Activated CD8-positive, alpha-beta T cell treated with anti-CD3 and anti-CD28 coated beads, Interleukin-2, amount 10 ng/mL, durations not matched to agents 7 days and 5 days (primary cell): ENCODE measurements around the gene CIAO2A. TPM values are rescaled to one million over a fixed set of nuclear protein-coding genes. Genes with fewer than 3 reads are reported as not detected.
A peak's percentile ranks its signal among the peaks of the same experiment; 100 is the strongest.

ENCODE experiments used
- ATAC-seq: fragments of 150-1000 bp; cut with Tn5 transposase; one replicate; pipeline ENCODE4 v1.10.0; 2021; ENCODE audit warnings: moderate library complexity
- CTCF ChIA-PET: fragments of 350-600 bp; sonication (Branson Sonifier 250); formaldehyde crosslinking; loops from one replicate; lab custom pipeline; 2021; ENCODE audit warnings: antibody characterized with exemption; lab: Charles Lee
- POLR2A ChIA-PET: fragments of 350-600 bp; sonication (Branson Sonifier 250); formaldehyde crosslinking; loops from one replicate; lab custom pipeline; 2021; ENCODE audit warnings: antibody characterized with exemption; lab: Charles Lee
- DNase-seq: peaks from one replicate; pipeline ENCODE4 v3.0.0-alpha.2; 2020
- H3K27ac Mint-ChIP-seq: one replicate; pipeline ENCODE4 v1.8.0; 2021; ENCODE audit warnings: mild to moderate bottlenecking, mixed read lengths
- H3K27me3 Mint-ChIP-seq: one replicate; pipeline ENCODE4 v1.8.0; 2021; ENCODE audit warnings: low read depth, mixed read lengths
- H3K36me3 Mint-ChIP-seq: one replicate; pipeline ENCODE4 v1.8.0; 2021; ENCODE audit warnings: low read depth, mixed read lengths
- H3K4me1 Mint-ChIP-seq: one replicate; pipeline ENCODE4 v1.8.0; 2021; ENCODE audit warnings: low read depth, mixed read lengths
- H3K4me3 Mint-ChIP-seq: one replicate; pipeline ENCODE4 v1.8.0; 2021; ENCODE audit warnings: mild to moderate bottlenecking, mixed read lengths
- H3K9me3 Mint-ChIP-seq: one replicate; pipeline ENCODE4 v1.8.0; 2022; ENCODE audit warnings: mixed read lengths; ENCODE audit not compliant: insufficient read depth
- total RNA-seq, 2 experiments: library from RNA; stranded (reverse); gene quantifications; one replicate each; pipeline ENCODE4 v1.2.3, GENCODE V29; 2021

The CIAO2A gene
- total RNA-seq, 2 experiments from 2014 or later, result 78.7 to 80.9 TPM

DNA sequence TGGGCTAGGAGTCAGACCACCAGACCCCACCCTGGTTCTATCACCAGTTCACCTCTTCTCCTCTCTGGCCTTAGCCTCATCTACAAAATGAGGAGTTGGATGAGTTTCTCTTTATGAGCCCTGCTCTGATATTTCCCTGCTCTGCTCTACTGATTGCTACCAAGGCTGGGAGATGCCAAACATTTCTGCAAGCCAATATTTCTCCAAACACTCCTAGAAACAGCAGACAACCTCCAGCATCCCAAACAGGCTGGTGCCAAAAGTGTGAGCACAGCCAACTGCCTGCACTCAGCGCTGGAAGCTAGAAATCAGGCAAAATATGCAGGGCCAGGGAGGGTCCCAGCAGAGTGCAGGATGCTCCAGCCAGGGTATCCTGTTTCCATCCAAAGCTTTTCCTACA lies 58.1 kb downstream of the CIAO2A start:
- Mint-ChIP-seq H3K27ac (no peak overlapping the region), H3K4me1 (peaks cover 12% of the 10 kb centered on the region), H3K4me3 (no peak overlapping the region), H3K9me3 (no peaks in the 10 kb centered on the region), H3K27me3 (peaks cover 3% of the 10 kb centered on the region), H3K36me3 (no peaks in the 10 kb centered on the region)
- ChIA-PET CTCF (interaction anchor here (1.6 to 3.3 kb wide), 2 partner anchors 11 to 24 kb away, joined by 4 to 17 read pairs; partner anchors contain the start of gene DAPK2), POLR2A (no interaction called here)
- ATAC-seq (no peak), DNase-seq (no peak)

DNA sequence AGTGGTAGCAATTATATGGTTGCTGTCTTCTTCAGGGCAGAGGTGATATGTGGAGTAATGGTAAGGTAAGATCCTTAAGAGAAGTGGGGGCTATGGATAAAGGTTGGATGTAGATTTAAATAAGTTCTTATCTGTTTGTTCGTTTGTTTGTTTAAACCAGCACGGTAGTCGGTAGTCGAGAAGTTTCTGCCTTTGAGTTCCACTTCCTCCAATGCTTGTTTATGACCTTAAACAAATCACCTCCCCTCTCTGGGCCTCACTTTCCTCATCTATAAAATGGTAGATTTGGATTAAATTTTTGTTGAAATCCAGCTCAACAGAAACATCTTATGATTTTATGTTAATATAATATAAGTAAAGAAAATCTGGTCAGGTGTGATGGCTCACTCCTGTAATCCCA lies 59.1 kb downstream of the CIAO2A start:
- POLR2A ChIA-PET, result interaction anchor here (0.6 kb wide), 1 partner anchor 757 kb away, joined by 3 read pairs; the partner anchor contains the start of gene APH1B

DNA sequence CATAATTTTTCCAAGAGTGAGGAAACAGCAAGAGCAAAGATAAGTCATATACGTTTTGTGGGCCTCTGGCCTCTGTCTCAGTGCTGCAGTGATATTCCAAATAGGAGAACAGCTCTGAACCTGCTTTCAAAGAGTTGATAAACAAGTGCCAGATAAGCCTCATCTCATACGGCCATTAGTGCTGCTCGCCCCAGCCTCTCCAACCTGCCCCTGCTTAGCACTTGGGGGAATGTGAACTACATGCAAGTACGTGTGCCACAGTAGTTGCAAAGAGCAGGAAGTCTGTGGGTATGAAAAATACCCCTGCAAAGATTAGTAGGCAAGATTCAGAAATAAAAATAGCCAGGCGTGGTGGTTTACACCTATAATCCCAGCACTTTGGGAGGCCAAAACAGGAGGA lies 61.3 kb downstream of the CIAO2A start:
- Mint-ChIP-seq H3K36me3 (no peaks in the 10 kb centered on the region), H3K27me3 (no peaks in the 10 kb centered on the region), H3K4me1 (peaks cover 34% of the 10 kb centered on the region), H3K9me3 (no peaks in the 10 kb centered on the region), H3K4me3 (no peak overlapping the region), H3K27ac (no peak overlapping the region)
- DNase-seq (no peak), ATAC-seq (no peak)
- CTCF ChIA-PET, result interaction anchor here (5.1 kb wide), 1 partner anchor 13 kb away, joined by 35 read pairs; the partner anchor contains the start of gene DAPK2
- POLR2A ChIA-PET, result interaction anchor here (0.6 kb wide), 1 partner anchor 112 kb away, joined by 3 read pairs; no protein-coding TSS in a partner anchor

More for the DNA sequence above, 59.1 kb downstream of the CIAO2A start:
- H3K27me3 Mint-ChIP-seq, result peaks cover 3% of the 10 kb centered on the region
- peaks cover 22% of the 10 kb centered on the region for H3K4me1 Mint-ChIP-seq
- H3K4me3 Mint-ChIP-seq, result no peak overlapping the region
- no peaks in the 10 kb centered on the region for H3K36me3 Mint-ChIP-seq
- ATAC-seq (no peak), DNase-seq (no peak)
- no peaks in the 10 kb centered on the region for H3K9me3 Mint-ChIP-seq
- H3K27ac Mint-ChIP-seq, result no peak overlapping the region
- CTCF ChIA-PET, result interaction anchor here (1.5 to 3.3 kb wide), 2 partner anchors 12 to 24 kb away, joined by 4 to 17 read pairs; partner anchors contain the start of gene DAPK2

DNA sequence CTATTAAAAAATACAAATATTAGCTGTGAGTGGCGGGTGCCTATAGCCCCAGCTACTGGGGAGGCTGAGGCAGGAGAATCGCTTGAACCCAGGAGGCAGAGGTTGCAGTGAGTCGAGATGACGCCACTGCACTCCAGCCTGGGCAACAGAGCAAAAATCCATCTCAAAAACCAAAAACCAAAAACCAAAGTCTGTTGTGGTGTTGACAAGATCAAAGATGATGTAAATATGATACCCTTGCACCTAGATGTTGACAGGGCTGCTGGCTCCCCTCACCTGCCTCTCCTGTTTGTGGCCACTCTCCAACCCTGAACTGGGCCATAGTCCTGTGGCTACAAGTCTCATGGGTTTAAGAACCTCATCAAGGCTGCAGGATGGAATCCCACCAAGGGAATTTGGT lies 63.5 kb downstream of the CIAO2A start:
- ChIA-PET POLR2A (interaction anchor here (1.0 kb wide), 1 partner anchor 19 kb away, joined by 4 read pairs; no protein-coding TSS in a partner anchor), CTCF (interaction anchor here (1.2 to 5.1 kb wide), 5 partner anchors 9 to 420 kb away, joined by 3 to 35 read pairs (median 4); partner anchors contain the start of gene DAPK2)
- Mint-ChIP-seq H3K9me3 (no peaks in the 10 kb centered on the region), H3K27me3 (no peaks in the 10 kb centered on the region), H3K36me3 (no peaks in the 10 kb centered on the region), H3K4me1 (peaks cover 34% of the 10 kb centered on the region), H3K27ac (peak overlapping the region; percentile 26), H3K4me3 (no peak overlapping the region)
- no peak for DNase-seq
- peak; percentile 34 for ATAC-seq

DNA sequence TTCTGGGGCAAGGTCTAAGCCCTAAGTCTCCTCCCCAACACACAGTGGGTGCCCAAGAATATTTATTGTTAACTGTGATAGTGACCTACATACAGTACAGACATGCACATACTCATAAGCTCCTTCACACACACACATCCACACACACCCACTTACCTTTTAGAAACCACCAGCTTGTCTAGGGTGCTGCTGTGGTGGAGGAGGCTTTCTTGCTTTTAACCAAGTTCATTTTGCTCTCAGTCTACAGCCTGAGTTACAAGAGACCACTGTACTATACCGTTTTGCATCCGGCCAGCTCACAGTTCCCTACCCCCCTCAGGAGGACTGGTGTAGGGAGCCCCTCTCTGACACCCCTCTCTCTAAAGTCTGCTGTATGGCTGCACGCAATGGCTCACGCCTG lies 64.0 kb downstream of the CIAO2A start:
- Mint-ChIP-seq H3K27me3 (no peaks in the 10 kb centered on the region), H3K9me3 (no peaks in the 10 kb centered on the region), H3K36me3 (no peaks in the 10 kb centered on the region), H3K27ac (no peak overlapping the region), H3K4me1 (peaks cover 36% of the 10 kb centered on the region), H3K4me3 (no peak overlapping the region)
- CTCF ChIA-PET, result interaction anchor here (1.2 to 5.1 kb wide), 5 partner anchors 10 to 419 kb away, joined by 3 to 35 read pairs (median 4); partner anchors contain the start of gene DAPK2
- peak; percentile 65 for ATAC-seq
- POLR2A ChIA-PET, result interaction anchor here (1.0 to 1.3 kb wide), 2 partner anchors 11 to 19 kb away, joined by 4 read pairs; no protein-coding TSS in a partner anchor
- DNase-seq, result peak; percentile 31

DNA sequence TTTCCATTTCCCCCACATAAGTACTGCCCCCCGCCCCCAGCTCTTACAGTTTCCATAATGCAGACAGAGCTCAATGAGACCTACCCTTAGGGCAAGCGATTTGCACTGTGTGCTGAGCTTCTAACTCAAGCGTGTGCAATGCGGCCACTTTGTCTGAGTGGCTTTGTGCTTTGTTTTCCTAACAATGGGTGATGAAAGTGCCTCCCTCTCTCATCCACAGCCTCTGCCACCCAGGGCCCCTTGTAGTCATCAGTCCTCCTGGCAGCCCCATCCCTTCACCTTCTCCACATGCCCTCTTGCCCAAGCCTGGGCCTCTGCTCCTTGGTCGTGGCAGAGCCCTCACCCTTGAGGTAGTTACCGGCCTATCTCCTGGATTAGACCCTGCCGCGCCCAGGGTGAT lies 64.5 kb downstream of the CIAO2A start:
- Mint-ChIP-seq H3K36me3 (no peaks in the 10 kb centered on the region), H3K27ac (no peak overlapping the region), H3K9me3 (no peaks in the 10 kb centered on the region), H3K4me1 (peaks cover 39% of the 10 kb centered on the region), H3K27me3 (no peaks in the 10 kb centered on the region), H3K4me3 (no peak overlapping the region)
- CTCF ChIA-PET, result interaction anchor here (1.2 to 5.1 kb wide), 4 partner anchors 10 to 419 kb away, joined by 3 to 35 read pairs (median 6); partner anchors contain the start of gene DAPK2
- no peak for ATAC-seq
- DNase-seq, result no peak
- POLR2A ChIA-PET, result interaction anchor here (1.0 to 1.3 kb wide), 2 partner anchors 12 to 18 kb away, joined by 4 read pairs; no protein-coding TSS in a partner anchor

DNA sequence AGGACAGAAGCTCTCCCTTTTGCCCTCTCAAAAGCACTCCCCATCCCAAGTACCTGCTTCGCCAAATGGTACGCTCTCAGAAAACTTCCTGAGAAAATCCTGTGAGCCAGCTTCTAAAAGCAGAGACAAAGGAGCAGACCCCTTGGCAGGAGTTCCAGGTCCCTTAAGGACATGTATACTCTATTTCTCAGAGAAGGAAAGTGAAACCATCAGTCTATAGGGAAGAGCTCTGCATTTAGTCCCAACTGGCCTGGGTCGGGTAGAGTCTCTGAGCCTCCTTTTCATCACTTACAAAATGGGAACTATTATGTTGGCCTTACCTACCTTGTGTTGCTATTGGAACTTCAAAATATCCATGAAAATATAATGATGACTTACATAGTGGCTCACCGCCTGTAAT lies 67.0 kb downstream of the CIAO2A start:
- Mint-ChIP-seq H3K9me3 (no peaks in the 10 kb centered on the region), H3K27me3 (no peaks in the 10 kb centered on the region), H3K4me3 (no peak overlapping the region), H3K36me3 (no peaks in the 10 kb centered on the region), H3K27ac (no peak overlapping the region), H3K4me1 (peaks cover 32% of the 10 kb centered on the region)
- DNase-seq (no peak), ATAC-seq (no peak)
- POLR2A ChIA-PET, result no interaction called here
- CTCF ChIA-PET, result interaction anchor here (0.8 to 1.1 kb wide), 4 partner anchors 16 to 417 kb away, joined by 3 read pairs; no protein-coding TSS in a partner anchor

DNA sequence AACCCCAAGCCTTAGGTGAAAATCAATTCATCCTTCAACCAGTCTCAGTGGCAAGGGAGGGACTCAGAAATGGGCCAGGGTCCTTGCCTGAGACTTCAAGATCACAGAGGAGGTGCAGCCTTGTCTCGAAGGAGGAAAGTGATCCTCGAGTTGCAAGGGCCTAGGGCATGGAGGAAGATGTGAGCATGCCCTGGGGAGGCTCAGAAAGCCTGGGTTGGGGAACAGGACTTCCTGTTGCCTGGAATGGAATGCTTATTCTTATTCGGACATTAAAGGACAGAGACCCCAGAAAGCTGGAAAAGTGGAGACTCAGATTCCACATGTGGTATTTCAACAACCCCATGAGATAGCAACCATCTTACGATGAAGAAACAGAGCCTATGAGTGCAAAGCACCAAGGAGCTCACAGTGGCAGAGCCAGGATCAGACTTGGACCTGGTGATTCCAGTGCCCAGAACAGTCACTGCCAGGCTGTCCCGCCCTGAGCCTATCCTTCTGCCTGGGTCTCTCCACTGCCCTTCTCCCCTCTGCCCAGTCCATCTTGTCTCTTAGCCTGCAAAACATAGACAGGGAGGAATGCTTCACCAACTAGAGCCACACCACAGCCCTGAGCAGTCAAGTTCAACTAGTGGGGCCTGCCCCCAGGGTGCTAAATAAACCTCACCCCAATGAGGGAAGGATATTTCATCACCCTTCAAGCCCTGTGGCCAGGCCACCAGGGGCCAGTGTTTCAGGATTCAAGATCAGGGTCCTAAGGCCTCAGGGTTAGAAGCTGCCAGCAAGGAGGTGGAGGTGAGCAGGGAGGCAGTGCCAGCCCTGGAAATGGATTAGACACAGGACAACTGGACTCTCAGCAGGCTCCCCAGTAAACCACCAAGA lies 69.2 kb downstream of the CIAO2A start:
- Mint-ChIP-seq H3K27me3 (no peaks in the 10 kb centered on the region), H3K36me3 (no peaks in the 10 kb centered on the region), H3K9me3 (no peaks in the 10 kb centered on the region), H3K4me3 (no peak overlapping the region), H3K27ac (no peak overlapping the region), H3K4me1 (peaks cover 16% of the 10 kb centered on the region)
- ATAC-seq, result no peak
- CTCF ChIA-PET, result interaction anchor here (1.2 to 2.1 kb wide), 3 partner anchors 13 to 22 kb away, joined by 3 to 7 read pairs (median 3); no protein-coding TSS in a partner anchor
- POLR2A ChIA-PET, result no interaction called here
- no peak for DNase-seq

DNA sequence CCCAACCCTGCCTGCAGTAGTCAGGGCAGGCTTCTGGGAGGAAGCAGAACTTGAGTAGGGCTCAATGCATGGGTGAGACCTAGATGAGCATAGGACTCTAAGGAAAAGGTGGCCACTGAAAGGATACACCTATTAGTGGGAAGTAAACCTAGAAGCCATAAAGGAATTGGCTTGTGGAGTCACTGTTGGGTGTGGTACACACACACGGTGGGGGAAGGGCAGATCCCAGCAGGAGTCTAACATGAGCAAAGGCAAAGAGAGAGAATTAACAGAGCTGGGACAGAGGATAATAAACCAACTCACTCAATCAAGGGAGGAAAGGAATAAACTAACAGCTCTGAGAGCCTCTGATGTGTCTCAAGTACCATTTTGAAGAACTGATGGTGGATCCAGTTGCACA lies 70.4 kb downstream of the CIAO2A start:
- ChIA-PET POLR2A (no interaction called here), CTCF (no interaction called here)
- Mint-ChIP-seq H3K9me3 (no peaks in the 10 kb centered on the region), H3K27me3 (no peaks in the 10 kb centered on the region), H3K36me3 (no peaks in the 10 kb centered on the region), H3K27ac (no peak overlapping the region), H3K4me1 (peaks cover 7% of the 10 kb centered on the region), H3K4me3 (no peak overlapping the region)
- ATAC-seq, result no peak
- no peak for DNase-seq

DNA sequence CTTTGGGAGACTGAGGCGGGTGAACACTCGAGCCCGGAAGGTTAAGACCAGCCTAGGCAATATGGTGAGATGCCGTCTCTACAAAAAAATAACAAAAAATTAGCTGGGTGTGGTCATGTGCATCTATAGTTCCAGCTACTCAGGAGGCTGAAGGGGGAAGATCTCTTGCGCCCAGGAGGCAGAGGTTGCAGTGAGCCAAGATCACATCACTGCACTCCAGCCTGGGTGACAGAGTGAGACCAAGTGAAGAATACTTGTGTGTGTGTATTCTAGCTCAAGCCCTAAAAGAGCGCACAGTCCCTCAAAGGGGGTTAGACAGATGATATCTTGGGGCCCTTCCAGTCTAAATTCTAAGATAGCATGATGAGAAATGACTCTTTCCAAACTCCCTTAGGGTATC lies 71.1 kb downstream of the CIAO2A start:
- ChIA-PET POLR2A (no interaction called here), CTCF (interaction anchor here (0.9 to 1.3 kb wide), 2 partner anchors 9 to 24 kb away, joined by 3 read pairs; no protein-coding TSS in a partner anchor)
- H3K36me3 Mint-ChIP-seq, result no peaks in the 10 kb centered on the region
- peaks cover 7% of the 10 kb centered on the region for H3K4me1 Mint-ChIP-seq
- H3K4me3 Mint-ChIP-seq, result no peak overlapping the region
- no peaks in the 10 kb centered on the region for H3K27me3 Mint-ChIP-seq
- H3K27ac Mint-ChIP-seq, result no peak overlapping the region
- no peak for ATAC-seq
- DNase-seq, result no peak
- no peaks in the 10 kb centered on the region for H3K9me3 Mint-ChIP-seq
